ENCODE measurements around the gene HOPX.
"Not testable (repeated sequence)": the region's sequence is repeated elsewhere in the genome, so short reads cannot be mapped to it uniquely, and the experiment has no call there.

The HOPX gene

GRCh38 chr4:56683455-56683854 lies 2.4 kb upstream of the HOPX start:
- no peaks in the 10 kb centered on the region for H3K36me3 Mint-ChIP-seq (ENCODE audit: insufficient read depth)
- H3K4me3 Mint-ChIP-seq: no peak overlapping the region
- ATAC-seq (replicated peaks; ENCODE audit: extremely low read depth, poor library complexity, severe bottlenecking) (no peak), DNase-seq (ENCODE audit: low spot score in 2 of 2) (no peak)
- H3K9me3 Mint-ChIP-seq: no peaks in the 10 kb centered on the region
- H3K27me3 Mint-ChIP-seq: peaks cover 26% of the 10 kb centered on the region
- no peak overlapping the region for H3K27ac Mint-ChIP-seq (ENCODE audit: low read depth)
- peaks cover 14% of the 10 kb centered on the region for H3K4me1 Mint-ChIP-seq

GRCh38 chr4:56681853-56682525 lies 893 bp upstream of the HOPX start:
- H3K9me3 Mint-ChIP-seq: no peaks in the 10 kb centered on the region
- peaks cover 26% of the 10 kb centered on the region for H3K27me3 Mint-ChIP-seq
- H3K4me3 Mint-ChIP-seq: peak overlapping the region; percentile 60
- H3K27ac Mint-ChIP-seq (ENCODE audit: low read depth): no peak overlapping the region
- DNase-seq (ENCODE audit: low spot score in 2 of 2): no peak
- ATAC-seq (replicated peaks; ENCODE audit: extremely low read depth, poor library complexity, severe bottlenecking): no peak
- H3K4me1 Mint-ChIP-seq: peaks cover 14% of the 10 kb centered on the region
- no peaks in the 10 kb centered on the region for H3K36me3 Mint-ChIP-seq (ENCODE audit: insufficient read depth)

GRCh38 chr4:56680266-56680665 lies 830 bp downstream of the HOPX start:
- Mint-ChIP-seq H3K27ac (ENCODE audit: low read depth) (no peak overlapping the region), H3K27me3 (peaks cover 24% of the 10 kb centered on the region), H3K9me3 (no peaks in the 10 kb centered on the region), H3K4me1 (peaks cover 14% of the 10 kb centered on the region), H3K4me3 (no peak overlapping the region), H3K36me3 (ENCODE audit: insufficient read depth) (no peaks in the 10 kb centered on the region)
- ATAC-seq (replicated peaks; ENCODE audit: extremely low read depth, poor library complexity, severe bottlenecking) (no peak), DNase-seq (ENCODE audit: low spot score in 2 of 2) (no peak)

GRCh38 chr4:56677711-56678110 lies 3.4 kb downstream of the HOPX start:
- H3K27me3 Mint-ChIP-seq: no peaks in the 10 kb centered on the region

GRCh38 chr4:56674984-56675383 lies 6.1 kb downstream of the HOPX start:
- Mint-ChIP-seq H3K36me3 (ENCODE audit: insufficient read depth) (no peaks in the 10 kb centered on the region), H3K9me3 (no peaks in the 10 kb centered on the region), H3K27ac (ENCODE audit: low read depth) (no peak overlapping the region), H3K27me3 (no peaks in the 10 kb centered on the region), H3K4me3 (no peak overlapping the region), H3K4me1 (no peaks in the 10 kb centered on the region)
- ATAC-seq (replicated peaks; ENCODE audit: extremely low read depth, poor library complexity, severe bottlenecking) (no peak), DNase-seq (ENCODE audit: low spot score in 2 of 2) (no peak)

More at GRCh38 chr4:56677711-56678110, 3.4 kb downstream of the HOPX start:
- ATAC-seq (replicated peaks; ENCODE audit: extremely low read depth, poor library complexity, severe bottlenecking) (no peak), DNase-seq (ENCODE audit: low spot score in 2 of 2) (no peak)
- no peaks in the 10 kb centered on the region for H3K36me3 Mint-ChIP-seq (ENCODE audit: insufficient read depth)
- no peak overlapping the region for H3K27ac Mint-ChIP-seq (ENCODE audit: low read depth)
- H3K9me3 Mint-ChIP-seq: no peaks in the 10 kb centered on the region
- H3K4me3 Mint-ChIP-seq: no peak overlapping the region
- peaks cover 14% of the 10 kb centered on the region for H3K4me1 Mint-ChIP-seq

- no peaks in the 10 kb centered on the region for H3K9me3 Mint-ChIP-seq
- H3K27ac Mint-ChIP-seq (ENCODE audit: low read depth): no peak overlapping the region
- DNase-seq (ENCODE audit: low spot score in 2 of 2) (no peak), ATAC-seq (replicated peaks; ENCODE audit: extremely low read depth, poor library complexity, severe bottlenecking) (no peak)
- no peaks in the 10 kb centered on the region for H3K27me3 Mint-ChIP-seq
- no peaks in the 10 kb centered on the region for H3K36me3 Mint-ChIP-seq (ENCODE audit: insufficient read depth)
- H3K4me3 Mint-ChIP-seq: no peak overlapping the region
- no peaks in the 10 kb centered on the region for H3K4me1 Mint-ChIP-seq
These were observed 9.2 kb downstream of the HOPX start for GRCh38 chr4:56671860-56672259.

- Mint-ChIP-seq H3K4me3 (no peak overlapping the region), H3K27me3 (peaks cover under 1% of the 10 kb centered on the region), H3K36me3 (ENCODE audit: insufficient read depth) (no peaks in the 10 kb centered on the region), H3K4me1 (no peaks in the 10 kb centered on the region), H3K9me3 (no peaks in the 10 kb centered on the region), H3K27ac (ENCODE audit: low read depth) (no peak overlapping the region)
- no peak for DNase-seq (ENCODE audit: low spot score in 2 of 2)
- no peak for ATAC-seq (replicated peaks; ENCODE audit: extremely low read depth, poor library complexity, severe bottlenecking)
These were observed 9.7 kb downstream of the HOPX start for GRCh38 chr4:56671373-56671772.

- no peak overlapping the region for H3K4me3 Mint-ChIP-seq
- H3K27me3 Mint-ChIP-seq: peaks cover 25% of the 10 kb centered on the region
- no peaks in the 10 kb centered on the region for H3K4me1 Mint-ChIP-seq
- no peak for ATAC-seq (replicated peaks; ENCODE audit: extremely low read depth, poor library complexity, severe bottlenecking)
- H3K27ac Mint-ChIP-seq (ENCODE audit: low read depth): no peak overlapping the region
- DNase-seq (ENCODE audit: low spot score in 2 of 2): no peak
- H3K36me3 Mint-ChIP-seq (ENCODE audit: insufficient read depth): no peaks in the 10 kb centered on the region
- no peaks in the 10 kb centered on the region for H3K9me3 Mint-ChIP-seq
These were observed 12.8 kb downstream of the HOPX start for GRCh38 chr4:56668267-56668666.

- not testable (repeated sequence) for H3K4me1 Mint-ChIP-seq; H3K9me3 Mint-ChIP-seq; H3K4me3 Mint-ChIP-seq; H3K36me3 Mint-ChIP-seq (ENCODE audit: insufficient read depth); DNase-seq (ENCODE audit: low spot score in 2 of 2); ATAC-seq (replicated peaks; ENCODE audit: extremely low read depth, poor library complexity, severe bottlenecking); H3K27ac Mint-ChIP-seq (ENCODE audit: low read depth)
- peaks cover 25% of the 10 kb centered on the region for H3K27me3 Mint-ChIP-seq
These were observed 13.7 kb downstream of the HOPX start for GRCh38 chr4:56667396-56667795.

- ATAC-seq (replicated peaks; ENCODE audit: extremely low read depth, poor library complexity, severe bottlenecking) (no peak), DNase-seq (ENCODE audit: low spot score in 2 of 2) (no peak)
- no peak overlapping the region for H3K27ac Mint-ChIP-seq (ENCODE audit: low read depth)
- no peak overlapping the region for H3K4me3 Mint-ChIP-seq
- H3K36me3 Mint-ChIP-seq (ENCODE audit: insufficient read depth): no peaks in the 10 kb centered on the region
- peaks cover 25% of the 10 kb centered on the region for H3K27me3 Mint-ChIP-seq
- no peaks in the 10 kb centered on the region for H3K4me1 Mint-ChIP-seq
- H3K9me3 Mint-ChIP-seq: no peaks in the 10 kb centered on the region
These were observed 14.8 kb downstream of the HOPX start for GRCh38 chr4:56666279-56666678.

GRCh38 chr4:56665781-56666180 lies 15.3 kb downstream of the HOPX start:
- Mint-ChIP-seq H3K36me3 (ENCODE audit: insufficient read depth) (no peaks in the 10 kb centered on the region), H3K4me3 (no peak overlapping the region), H3K4me1 (no peaks in the 10 kb centered on the region), H3K27me3 (peaks cover 25% of the 10 kb centered on the region), H3K27ac (ENCODE audit: low read depth) (no peak overlapping the region), H3K9me3 (no peaks in the 10 kb centered on the region)
- no peak for ATAC-seq (replicated peaks; ENCODE audit: extremely low read depth, poor library complexity, severe bottlenecking)
- DNase-seq (ENCODE audit: low spot score in 2 of 2): no peak

GRCh38 chr4:56662782-56663468 lies 18.2 kb downstream of the HOPX start:
- no peaks in the 10 kb centered on the region for H3K4me1 Mint-ChIP-seq
- H3K36me3 Mint-ChIP-seq (ENCODE audit: insufficient read depth): no peaks in the 10 kb centered on the region
- ATAC-seq (replicated peaks; ENCODE audit: extremely low read depth, poor library complexity, severe bottlenecking) (no peak), DNase-seq (ENCODE audit: low spot score in 2 of 2) (no peak)
- no peak overlapping the region for H3K4me3 Mint-ChIP-seq
- H3K27me3 Mint-ChIP-seq: peaks cover 28% of the 10 kb centered on the region
- H3K9me3 Mint-ChIP-seq: no peaks in the 10 kb centered on the region
- H3K27ac Mint-ChIP-seq (ENCODE audit: low read depth): no peak overlapping the region

- Mint-ChIP-seq H3K4me3 (no peak overlapping the region), H3K4me1 (peaks cover 19% of the 10 kb centered on the region), H3K27me3 (peaks cover 20% of the 10 kb centered on the region), H3K36me3 (ENCODE audit: insufficient read depth) (peaks cover 7% of the 10 kb centered on the region), H3K27ac (ENCODE audit: low read depth) (no peak overlapping the region), H3K9me3 (no peaks in the 10 kb centered on the region)
- ATAC-seq (replicated peaks; ENCODE audit: extremely low read depth, poor library complexity, severe bottlenecking) (no peak), DNase-seq (ENCODE audit: low spot score in 2 of 2) (no peak)
These were observed 21.1 kb downstream of the HOPX start for GRCh38 chr4:56659946-56660345.

Measured in central memory CD8-positive, alpha-beta T cell (primary cell).